A673 (cell line): Measurements from ENCODE around the gene PACSIN2. TPM values are rescaled to one million over a fixed set of nuclear protein-coding genes. Genes with fewer than 3 reads are reported as not detected.

Experiments used
- BruUV-seq: library from RNA; stranded (reverse); fragments of 400-500 nt; replicated peaks from 2 replicates; lab custom pipeline; 2021; lab: Mats Ljungman, UMichigan
- CTCF ChIA-PET: fragments of 300-600 bp; sonication (Branson Sonifier 250); formaldehyde crosslinking; loops from one replicate; lab custom pipeline; 2022; ENCODE audit warnings: antibody characterized with exemption; lab: Charles Lee
- POLR2A ChIA-PET: fragments of 300-600 bp; sonication (Branson Sonifier 250); formaldehyde crosslinking; loops from one replicate; lab custom pipeline; 2022; ENCODE audit warnings: antibody characterized with exemption; ENCODE audit not compliant: low non-redundant PET; lab: Charles Lee
- DNase-seq: peaks from one replicate; pipeline ENCODE4 v3.0.0-alpha.2; 2015; ENCODE audit warnings: low spot score
- H3K27ac ChIP-seq: fragments of 200-600 bp; sonication (generic); 2 replicates; pipeline ENCODE4 v1.5.1; 2016; ENCODE audit warnings: mixed run types, low read depth, mild to moderate bottlenecking, mixed read lengths, antibody characterized with exemption, low read length; ENCODE audit not compliant: poor library complexity, severe bottlenecking
- H3K27me3 ChIP-seq: fragments of 200-600 bp; sonication (generic); replicated peaks from 2 replicates; pipeline ENCODE4 v1.6.1; 2017; ENCODE audit warnings: mixed run types, low read depth, mild to moderate bottlenecking, mixed read lengths, antibody characterized with exemption, low read length; ENCODE audit not compliant: insufficient read depth, poor library complexity
- H3K36me3 ChIP-seq: fragments of 200-600 bp; sonication (generic); 2 replicates; pipeline ENCODE4 v1.6.1; 2016; ENCODE audit warnings: mixed run types, mild to moderate bottlenecking, mixed read lengths, antibody characterized with exemption, low read length; ENCODE audit not compliant: insufficient read depth, poor library complexity, severe bottlenecking
- H3K4me1 ChIP-seq: fragments of 200-600 bp; sonication (generic); 2 replicates; pipeline ENCODE4 v1.6.1; 2017; ENCODE audit warnings: mixed run types, mild to moderate bottlenecking, mixed read lengths, antibody characterized with exemption, low read length; ENCODE audit not compliant: insufficient read depth, poor library complexity, severe bottlenecking
- H3K4me3 ChIP-seq: fragments of 200-600 bp; sonication (generic); 2 replicates; pipeline ENCODE4 v1.5.1; 2016; ENCODE audit warnings: low read depth, mixed run types, mild to moderate bottlenecking, mixed read lengths, low read length; ENCODE audit not compliant: poor library complexity, severe bottlenecking
- H3K9me3 ChIP-seq: fragments of 200-600 bp; sonication (generic); 2 replicates; pipeline ENCODE4 v1.6.1; 2016; ENCODE audit warnings: mixed run types, low read depth, mild to moderate bottlenecking, mixed read lengths, antibody characterized with exemption, low read length; ENCODE audit not compliant: poor library complexity, severe bottlenecking
- EZH2 ChIP-seq: fragments of 200-600 bp; sonication (generic); IDR thresholded peaks from 2 replicates; pipeline ENCODE4 v1.6.1; 2017; ENCODE audit warnings: borderline replicate concordance, low read depth, mild to moderate bottlenecking, mixed read lengths, antibody characterized with exemption, low read length; ENCODE audit not compliant: poor library complexity, severe bottlenecking
- intact Hi-C: fragments of 100-400 bp; cut with micrococcal nuclease; formaldehyde crosslinking; loops from one replicate; pipeline ENCODE4 v1.10.0; 2022; ENCODE audit not compliant: unreplicated experiment
- total RNA-seq: library from RNA; stranded (reverse); gene quantifications from 2 replicates; pipeline ENCODE4 v1.2.3, GENCODE V29; 2021
- TF ChIP-seq, protein P1 (sequence below): fragments of 300-800, 200-600 bp; sonication (generic); conservative IDR thresholded peaks from 2 replicates; pipeline ENCODE4 v1.5.1; 2017; ENCODE audit warnings: low read depth, mild to moderate bottlenecking, antibody characterized with exemption, low read length, moderate library complexity, mixed read lengths

PACSIN2 gene
- total RNA-seq, 1 experiment from 2014 or later, result 51.8 TPM

- no peaks in the 10 kb centered on the region for H3K36me3 ChIP-seq
- intact Hi-C loops, result no loop called here
- no peak overlapping the region for H3K4me3 ChIP-seq
- no peak for TF ChIP-seq EZH2
- TF ChIP-seq, protein P1, sequence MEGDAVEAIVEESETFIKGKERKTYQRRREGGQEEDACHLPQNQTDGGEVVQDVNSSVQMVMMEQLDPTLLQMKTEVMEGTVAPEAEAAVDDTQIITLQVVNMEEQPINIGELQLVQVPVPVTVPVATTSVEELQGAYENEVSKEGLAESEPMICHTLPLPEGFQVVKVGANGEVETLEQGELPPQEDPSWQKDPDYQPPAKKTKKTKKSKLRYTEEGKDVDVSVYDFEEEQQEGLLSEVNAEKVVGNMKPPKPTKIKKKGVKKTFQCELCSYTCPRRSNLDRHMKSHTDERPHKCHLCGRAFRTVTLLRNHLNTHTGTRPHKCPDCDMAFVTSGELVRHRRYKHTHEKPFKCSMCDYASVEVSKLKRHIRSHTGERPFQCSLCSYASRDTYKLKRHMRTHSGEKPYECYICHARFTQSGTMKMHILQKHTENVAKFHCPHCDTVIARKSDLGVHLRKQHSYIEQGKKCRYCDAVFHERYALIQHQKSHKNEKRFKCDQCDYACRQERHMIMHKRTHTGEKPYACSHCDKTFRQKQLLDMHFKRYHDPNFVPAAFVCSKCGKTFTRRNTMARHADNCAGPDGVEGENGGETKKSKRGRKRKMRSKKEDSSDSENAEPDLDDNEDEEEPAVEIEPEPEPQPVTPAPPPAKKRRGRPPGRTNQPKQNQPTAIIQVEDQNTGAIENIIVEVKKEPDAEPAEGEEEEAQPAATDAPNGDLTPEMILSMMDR, result no peak
- no TSS peak for BruUV-seq
- no peak for DNase-seq
- ChIA-PET CTCF (interaction anchor here (0.5 kb wide), 1 partner anchor 98 kb away, joined by 3 read pairs; no protein-coding TSS in a partner anchor), POLR2A (no interaction called here)
- H3K27ac ChIP-seq, result no peak overlapping the region
- peaks cover 14% of the 10 kb centered on the region for H3K4me1 ChIP-seq
- no peaks in the 10 kb centered on the region for H3K9me3 ChIP-seq
- no peaks in the 10 kb centered on the region for H3K27me3 ChIP-seq
These were observed 100.4 kb downstream of the PACSIN2 start for GRCh38 chr22:42914511-42915076.

DNA sequence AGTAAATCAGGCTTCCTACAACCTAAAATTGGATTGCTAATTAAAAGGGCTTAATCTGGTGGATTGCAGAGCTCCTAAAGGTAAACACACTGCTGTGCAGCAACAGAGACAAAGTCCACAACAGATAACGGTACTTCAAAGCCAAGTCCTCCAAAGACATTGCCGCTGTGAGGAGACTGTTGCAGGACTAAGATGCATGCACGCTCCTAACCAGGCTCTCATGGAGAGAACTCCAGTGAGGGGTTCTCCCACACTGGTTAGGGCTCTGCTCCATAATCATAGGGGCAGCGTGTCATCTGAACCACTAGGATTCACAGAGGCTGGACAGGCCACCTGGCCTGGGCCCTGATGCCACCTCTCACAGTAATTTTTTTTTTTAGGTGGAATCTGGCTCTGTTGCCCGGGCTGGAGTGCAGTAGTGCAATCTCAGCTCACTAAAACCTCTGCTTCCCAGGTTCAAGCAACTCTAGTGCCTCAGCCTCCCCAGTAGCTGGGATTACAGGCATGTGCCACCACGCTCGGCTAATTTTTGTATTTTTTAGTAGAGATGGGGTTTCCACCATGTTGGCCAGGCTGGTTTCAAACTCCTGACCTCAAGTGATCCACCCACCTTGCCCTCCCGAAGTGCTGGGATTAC, 101.0 kb downstream of the PACSIN2 start:
- TF ChIP-seq EZH2, result no peak
- TF ChIP-seq, protein P1, result no peak
- POLR2A ChIA-PET, result no interaction called here
- H3K4me3 ChIP-seq, result no peak overlapping the region
- H3K36me3 ChIP-seq, result no peaks in the 10 kb centered on the region
- H3K9me3 ChIP-seq, result no peaks in the 10 kb centered on the region
- DNase-seq, result no peak
- CTCF ChIA-PET, result interaction anchor here (0.6 kb wide), 1 partner anchor 12 kb away, joined by 6 read pairs; no protein-coding TSS in a partner anchor
- intact Hi-C loops, result no loop called here
- BruUV-seq, result no TSS peak
- H3K27me3 ChIP-seq, result no peaks in the 10 kb centered on the region
- no peak overlapping the region for H3K27ac ChIP-seq
- H3K4me1 ChIP-seq, result peaks cover 11% of the 10 kb centered on the region

- no peak for TF ChIP-seq EZH2
- TF ChIP-seq, protein P1, result no peak
- ChIA-PET POLR2A (no interaction called here), CTCF (no interaction called here)
- intact Hi-C loops, result no loop called here
- DNase-seq, result no peak
- Histone ChIP-seq H3K36me3 (no peaks in the 10 kb centered on the region), H3K4me3 (no peak overlapping the region), H3K9me3 (no peaks in the 10 kb centered on the region), H3K27me3 (no peaks in the 10 kb centered on the region), H3K4me1 (peaks cover 6% of the 10 kb centered on the region), H3K27ac (no peak overlapping the region)
- no TSS peak for BruUV-seq
These were observed 102.9 kb downstream of the PACSIN2 start for GRCh38 chr22:42912059-42912458.
